Epithelial cell of esophagus (primary cell): ENCODE data around the gene LYSET.
A peak's percentile ranks its signal among the peaks of the same experiment; 100 is the strongest.
"Not testable (repeated sequence)": the region's sequence is repeated elsewhere in the genome, so short reads cannot be mapped to it uniquely, and the experiment has no call there.

Source experiments
- DNase-seq: peaks from one replicate; pipeline ENCODE4 v3.0.0; 2010; ENCODE audit warnings: low read depth
- H3K4me3 ChIP-seq: 2 replicates; pipeline ENCODE4 v1.5.1; 2011; ENCODE audit warnings: mild to moderate bottlenecking, low read length, control low read depth
- CTCF ChIP-seq: IDR thresholded peaks from 2 replicates; pipeline ENCODE4 v1.5.1; 2011; ENCODE audit warnings: low read depth, mild to moderate bottlenecking, low read length, control low read depth, inconsistent platforms; ENCODE audit not compliant: insufficient read depth; ENCODE audit errors: missing control alignments

Gene LYSET

GRCh38 chr14:93160353-93160801 lies 24.7 kb upstream of the LYSET start:
- DNase-seq = peak; percentile 40
- no peak overlapping the region for H3K4me3 ChIP-seq
- peak; percentile 61 for TF ChIP-seq CTCF

GRCh38 chr14:93161411-93161940 lies 23.6 kb upstream of the LYSET start:
- no peak for DNase-seq
- TF ChIP-seq CTCF = no peak
- no peak overlapping the region for H3K4me3 ChIP-seq

DNA sequence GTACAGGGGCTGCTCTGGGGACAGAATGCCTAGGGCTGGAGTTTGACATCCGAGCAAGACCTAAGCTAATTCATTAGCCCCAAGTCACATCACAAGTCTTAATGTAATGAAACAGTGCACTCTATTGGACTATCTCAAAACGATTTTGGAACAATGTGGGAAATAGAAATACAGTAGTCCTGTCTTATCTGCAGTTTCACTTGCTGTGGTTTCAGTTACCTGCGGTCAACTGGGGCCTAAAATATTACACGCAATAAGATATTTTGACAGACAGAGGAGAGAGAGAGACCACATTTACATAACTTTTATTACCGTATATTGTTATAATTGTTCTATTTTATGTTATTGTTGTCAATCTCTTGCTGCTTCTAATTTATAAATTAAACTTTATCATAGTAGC lies 21.6 kb upstream of the LYSET start:
- no peak for TF ChIP-seq CTCF
- H3K4me3 ChIP-seq = no peak overlapping the region
- DNase-seq = no peak

DNA sequence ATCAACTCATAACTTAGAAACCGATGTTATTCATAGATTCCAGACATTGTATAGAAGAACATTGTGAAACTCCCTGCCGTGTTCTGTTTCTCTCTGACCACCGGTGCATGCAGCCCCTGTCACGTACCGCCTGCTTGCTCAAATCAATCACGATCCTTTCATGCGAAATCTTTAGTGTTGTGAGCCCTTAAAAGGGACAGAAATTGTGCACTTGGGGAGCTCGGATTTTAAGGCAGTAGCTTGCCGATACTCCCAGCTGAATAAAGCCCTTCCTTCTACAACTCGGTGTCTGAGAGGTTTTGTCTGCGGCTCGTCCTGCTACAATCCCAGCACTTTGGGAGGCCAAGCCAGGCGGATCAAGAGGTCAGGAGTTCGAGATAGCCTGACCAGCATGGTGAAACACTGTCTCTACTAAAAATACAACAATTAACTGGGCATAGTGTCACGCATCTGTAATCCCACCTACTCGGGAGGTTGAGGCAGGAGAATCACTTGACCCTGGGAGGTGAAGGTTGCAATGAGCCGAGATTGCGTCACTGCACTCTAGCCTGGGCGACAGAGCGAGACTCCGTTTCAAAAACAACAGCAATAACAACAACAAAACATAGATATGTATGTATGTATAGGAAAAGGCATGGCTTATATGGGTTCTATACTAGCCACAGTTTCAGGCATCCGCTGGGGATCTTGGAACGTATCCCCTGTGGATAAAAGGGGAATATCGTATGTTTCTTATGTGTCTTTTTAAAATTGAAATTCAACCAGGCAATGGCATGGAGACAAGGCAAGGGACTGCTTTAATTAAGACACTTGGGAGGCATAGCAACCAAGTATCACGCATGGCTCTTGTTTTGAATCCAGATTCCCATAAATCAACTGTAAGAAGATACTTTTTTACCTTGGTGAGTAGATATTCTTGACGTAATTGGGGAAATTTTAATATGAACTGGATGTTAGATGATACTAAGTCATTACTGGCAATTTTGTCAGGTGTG lies 19.5 kb upstream of the LYSET start:
- not testable (repeated sequence) for H3K4me3 ChIP-seq, DNase-seq

GRCh38 chr14:93168610-93169009 lies 16.5 kb upstream of the LYSET start:
- H3K4me3 ChIP-seq, DNase-seq: not testable (repeated sequence)

DNA sequence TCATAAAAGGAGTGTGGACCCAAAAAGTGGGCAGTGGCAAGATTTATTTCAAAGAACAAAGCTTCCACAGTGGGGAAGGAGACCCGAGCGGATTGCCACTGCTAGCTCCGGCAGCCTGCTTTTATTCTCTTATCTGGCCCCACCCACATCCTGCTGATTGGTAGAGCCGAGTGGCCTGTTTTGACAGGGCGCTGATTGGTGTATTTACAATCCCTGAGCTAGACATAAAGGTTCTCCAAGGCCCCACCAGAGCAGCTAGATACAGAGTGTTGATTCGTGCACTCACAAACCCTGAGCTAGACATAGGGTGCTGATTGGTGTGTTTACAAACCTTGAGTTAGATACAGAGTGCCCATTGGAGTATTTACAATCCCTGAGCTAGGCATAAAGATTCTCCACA lies 15.5 kb upstream of the LYSET start:
- DNase-seq = not testable (repeated sequence)

GRCh38 chr14:93170141-93170540 lies 15.0 kb upstream of the LYSET start:
- DNase-seq, H3K4me3 ChIP-seq: not testable (repeated sequence)

More for the DNA sequence above, 15.5 kb upstream of the LYSET start:
- H3K4me3 ChIP-seq = not testable (repeated sequence)

GRCh38 chr14:93171376-93171775 lies 13.7 kb upstream of the LYSET start:
- no peak for DNase-seq
- no peak overlapping the region for H3K4me3 ChIP-seq
- no peak for TF ChIP-seq CTCF

GRCh38 chr14:93173943-93174395 lies 11.1 kb upstream of the LYSET start:
- no peak overlapping the region for H3K4me3 ChIP-seq
- peak; percentile 52 for DNase-seq
- no peak for TF ChIP-seq CTCF

DNA sequence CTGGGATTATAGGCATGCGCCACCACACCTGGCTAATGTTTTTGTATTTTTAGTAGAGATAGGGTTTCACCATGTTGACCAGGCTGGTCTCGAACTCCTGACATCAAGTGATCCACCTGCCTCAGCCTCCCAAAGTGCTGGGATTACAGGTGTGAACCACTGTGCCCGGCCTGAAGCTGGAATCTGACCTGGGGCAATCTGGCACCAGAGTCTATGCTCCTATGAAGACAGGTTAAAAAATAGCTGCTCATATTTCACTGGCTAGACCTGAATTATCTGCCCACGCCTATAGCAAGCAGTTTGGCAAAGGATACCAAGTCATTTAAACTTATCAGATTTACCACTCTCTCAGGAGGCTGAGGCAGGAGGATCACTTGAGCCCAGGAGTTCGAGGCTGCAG lies 10.4 kb upstream of the LYSET start:
- not testable (repeated sequence) for H3K4me3 ChIP-seq
- DNase-seq = peak; percentile 58
